NOMO-1 treated with DMSO at 0.1 percent for 48 hours (cell line): ENCODE data around the gene CYP2C19.
"Not testable (repeated sequence)": the region's sequence is repeated elsewhere in the genome, so short reads cannot be mapped to it uniquely, and the experiment has no call there.

Experiments used
- DNase-seq: peaks from one replicate; lab custom pipeline; 2025; ENCODE audit not compliant: unreplicated experiment; lab: John Stamatoyannopoulos, UW

Gene CYP2C19

DNA sequence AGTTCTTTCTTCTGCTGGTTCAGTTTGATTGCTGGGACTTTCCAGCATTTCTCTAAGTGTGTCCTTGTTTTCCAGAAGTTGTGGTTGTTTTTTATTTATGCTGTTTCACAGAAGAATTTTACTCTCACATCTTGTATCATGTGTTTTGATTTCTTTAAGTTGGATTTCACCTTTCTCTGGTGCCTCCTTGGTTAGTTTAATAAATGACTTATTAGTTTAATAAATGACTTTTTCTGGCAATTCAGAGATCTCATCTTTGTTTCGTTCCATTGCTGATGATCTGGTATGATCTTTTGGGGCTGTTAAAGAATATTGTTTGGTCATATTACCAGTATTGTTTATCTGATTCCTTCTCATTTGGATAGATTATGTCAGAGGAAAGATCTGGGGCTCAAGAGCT, 116.2 kb downstream of the CYP2C19 start:
- no peak for DNase-seq

DNA sequence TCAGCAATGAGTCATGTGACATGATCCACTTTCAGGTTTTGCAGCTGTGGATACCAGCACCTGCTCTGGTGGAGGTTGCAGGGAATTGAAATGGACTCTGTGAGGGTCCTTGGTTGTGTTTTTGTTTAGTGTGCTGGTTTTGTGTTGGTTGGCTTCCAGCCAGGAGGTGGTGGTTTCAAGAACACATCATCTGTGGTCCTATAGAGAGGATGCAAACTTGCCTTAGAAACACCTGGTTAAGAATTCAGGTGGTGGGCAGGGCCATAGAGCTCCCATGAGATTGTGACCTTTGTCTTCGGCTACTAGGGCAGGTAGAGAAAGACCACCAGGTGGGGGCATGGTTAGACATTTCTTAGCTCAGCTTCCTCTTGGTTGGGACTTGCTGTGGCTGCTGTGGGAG, 116.7 kb downstream of the CYP2C19 start:
- DNase-seq = no peak

DNA sequence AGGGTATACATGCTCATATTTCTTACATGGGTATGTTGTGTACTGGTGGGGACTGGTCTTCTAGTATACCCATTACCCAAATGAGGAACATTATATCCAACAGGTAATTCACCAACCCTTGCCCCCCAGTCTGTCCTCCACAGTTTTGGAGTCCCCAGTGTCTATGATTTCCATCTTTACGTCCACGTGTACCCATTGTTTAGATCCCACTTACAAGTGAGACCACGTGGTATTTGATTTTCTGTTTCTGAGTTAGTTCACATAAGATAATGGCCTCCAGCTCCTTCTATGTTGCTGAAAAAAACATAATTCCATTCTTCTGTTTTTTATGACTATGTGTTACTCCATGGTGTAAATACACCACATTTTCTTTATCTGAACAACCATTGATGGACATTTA, 126.6 kb downstream of the CYP2C19 start:
- no peak for DNase-seq

DNA sequence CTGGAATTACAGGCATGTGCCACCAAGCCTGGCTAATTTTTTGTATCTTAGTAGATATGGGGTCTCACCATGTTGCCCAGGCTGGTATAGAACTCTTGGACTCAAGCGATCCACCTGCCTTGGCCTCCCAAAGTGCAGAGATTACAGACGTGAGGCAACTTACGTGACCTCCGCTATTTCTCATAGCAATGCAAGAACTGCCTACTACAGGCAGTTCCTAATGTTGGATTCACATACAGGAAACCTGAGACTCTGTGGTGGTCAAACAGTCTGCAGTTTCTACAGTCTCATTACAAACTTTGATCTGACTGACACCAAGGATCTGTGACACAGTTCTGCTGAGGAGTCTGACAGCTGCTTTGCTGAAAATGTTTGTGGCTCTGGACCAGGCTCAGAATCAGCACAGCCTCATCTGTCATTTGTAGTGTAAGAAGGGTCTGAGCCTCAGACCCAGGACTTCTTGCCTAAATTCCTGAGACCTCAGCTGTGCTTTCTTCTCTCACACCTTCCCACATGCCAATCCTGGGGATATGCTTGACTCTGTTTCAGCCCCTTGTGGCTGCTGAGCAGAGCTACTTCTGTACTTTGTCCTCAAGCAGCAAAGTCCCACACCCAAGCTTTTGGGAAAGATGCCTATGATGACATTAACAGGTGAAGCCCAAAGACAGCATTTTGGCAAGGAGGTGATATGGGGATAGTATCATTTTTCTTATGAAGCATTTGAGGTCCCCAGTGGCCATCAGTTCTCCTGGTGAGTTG, 128.0 kb downstream of the CYP2C19 start:
- DNase-seq = no peak

DNA sequence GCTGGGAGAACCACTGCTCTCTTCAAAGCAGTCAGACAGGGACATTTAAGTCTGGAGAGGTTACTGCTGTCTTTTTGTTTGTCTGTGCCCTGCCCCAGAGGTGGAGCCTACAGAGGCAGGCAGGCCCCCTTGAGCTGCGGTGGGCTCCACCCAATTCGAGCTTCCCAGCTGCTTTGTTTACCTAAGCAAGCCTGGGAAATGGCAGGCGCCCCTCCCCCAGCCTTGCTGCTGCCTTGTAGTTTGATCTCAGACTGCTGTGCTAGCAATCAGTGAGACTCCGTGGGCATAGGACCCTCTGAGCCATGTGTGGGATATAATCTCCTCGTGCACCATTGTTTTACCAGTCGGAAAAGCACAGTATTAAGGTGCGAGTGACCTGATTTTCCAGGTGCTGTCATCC, 135.9 kb downstream of the CYP2C19 start:
- not testable (repeated sequence) for DNase-seq

DNA sequence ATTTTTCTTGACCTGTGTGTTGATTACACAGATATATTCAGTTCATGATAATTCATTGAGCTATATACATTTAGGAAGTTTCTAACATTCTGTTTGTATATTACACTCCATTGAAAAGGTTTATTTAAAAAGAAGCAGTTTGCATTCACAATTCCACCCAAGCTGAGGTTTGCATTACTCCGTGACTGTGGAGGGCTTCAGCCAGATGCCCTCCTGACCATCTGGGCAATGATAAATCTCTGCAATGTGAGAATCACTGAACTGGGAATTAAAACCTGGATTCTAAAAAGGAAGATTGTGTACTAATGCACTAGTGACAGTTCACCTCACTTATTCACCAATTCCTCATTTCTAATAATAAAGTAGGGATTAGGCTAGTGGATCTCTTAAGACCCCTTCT, 139.6 kb downstream of the CYP2C19 start:
- no peak for DNase-seq

DNA sequence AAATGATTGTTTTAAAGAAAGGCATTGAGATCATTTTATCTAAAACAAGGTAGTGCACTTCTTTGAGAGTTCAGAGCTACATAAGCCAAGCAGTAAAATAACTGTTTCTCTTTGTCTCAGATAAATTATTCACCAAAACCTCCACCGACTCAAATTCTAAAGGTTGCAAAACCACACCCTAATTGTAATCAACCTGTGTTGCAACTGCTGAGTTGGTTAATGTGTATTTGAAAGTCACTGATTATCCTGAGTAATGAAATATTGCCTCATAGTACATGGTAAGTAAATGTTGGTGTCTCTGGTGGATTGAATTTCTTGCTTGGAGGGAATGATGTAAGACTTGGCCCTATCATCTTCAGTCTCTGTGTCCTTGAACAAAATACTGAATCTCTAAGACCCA, 140.1 kb downstream of the CYP2C19 start:
- DNase-seq = peak; percentile 1
